Stomach (tissue), 4 donors: ENCODE results near the gene LRRC46.

ENCODE experiments used
- CTCF ChIP-seq, 7 experiments: fragments of 450-650 bp in 4 of 7; fragments of 200-600 bp in 3 of 7; sonication (generic) in 3 of 7; IDR thresholded peaks; one replicate each; pipeline ENCODE4 v1.5.1; 2016 to 2019; ENCODE audit warnings: antibody characterized with exemption in 7 of 7, control low read depth in 2 of 7, mild to moderate bottlenecking in 1 of 7
- EP300 ChIP-seq: sonication (generic); formaldehyde crosslinking; IDR thresholded peaks from one replicate; pipeline ENCODE4 v1.6.1; 2017; ENCODE audit warnings: antibody characterized with exemption
- POLR2A ChIP-seq, 4 donors: fragments of 450-650 bp; IDR thresholded peaks; one replicate each; pipeline ENCODE4 v1.6.1; 2016; ENCODE audit warnings: antibody characterized with exemption in 4 of 4, control low read depth in 2 of 4, mild to moderate bottlenecking in 1 of 4, moderate library complexity in 1 of 4
- POLR2AphosphoS5 ChIP-seq, 3 donors: sonication (generic); formaldehyde crosslinking; IDR thresholded peaks; one replicate each; pipeline ENCODE4 v1.6.1; 2016; ENCODE audit warnings: antibody characterized with exemption in 3 of 3

GRCh38 chr17:47839071-47839470 is 7.6 kb downstream of the LRRC46 start:
- no peak for TF ChIP-seq CTCF (IDR thresholded peaks at IDR 0.05)
- no peak for TF ChIP-seq POLR2A (IDR thresholded peaks at IDR 0.05)
- no peak for TF ChIP-seq POLR2AphosphoS5 (IDR thresholded peaks at IDR 0.05)
- no peak for TF ChIP-seq EP300
